ENCODE data around the gene BSN.

- TF ChIP-seq CTCF (IDR thresholded peaks at IDR 0.05; ENCODE audit: extremely low read depth in 1 of 2, insufficient read depth in 1 of 2, low read depth in 1 of 2, low read length in 2 of 2) (no peak), POLR2A (IDR thresholded peaks at IDR 0.05; ENCODE audit: low read depth, low read length) (no peak), MAX (IDR thresholded peaks at IDR 0.05; ENCODE audit: insufficient read depth, insufficient read length) (no peak)
These were observed 60.7 kb downstream of the BSN start for GRCh38 chr3:49614936-49615335.

Data from endothelial cell of umbilical vein (primary cell).